H9 (cell line): Measurements from ENCODE around the gene NHS. TPM values are rescaled to one million over a fixed set of nuclear protein-coding genes. Genes with fewer than 3 reads are reported as not detected.
A peak's percentile ranks its signal among the peaks of the same experiment; 100 is the strongest.

ENCODE experiments used
- DNase-seq: peaks from one replicate; pipeline ENCODE4 v3.0.0-alpha.2; 2017
- H2AFZ ChIP-seq: one replicate; pipeline ENCODE4 v1.6.1; 2013; ENCODE audit warnings: mild to moderate bottlenecking, low read length, control low read depth, moderate library complexity
- H2AK5ac ChIP-seq: 2 replicates; pipeline ENCODE4 v1.6.1; 2013; ENCODE audit warnings: low read length, control low read depth, mixed read lengths; ENCODE audit not compliant: insufficient read length
- H2BK120ac ChIP-seq: one replicate; pipeline ENCODE4 v1.6.1; 2013; ENCODE audit warnings: low read depth, mild to moderate bottlenecking, low read length, control low read depth, inconsistent platforms; ENCODE audit not compliant: poor library complexity, severe bottlenecking
- H2BK12ac ChIP-seq: 2 replicates; pipeline ENCODE4 v1.6.1; 2013; ENCODE audit warnings: low read length, control low read depth, mixed read lengths, low read depth; ENCODE audit not compliant: insufficient read length
- H2BK15ac ChIP-seq: 2 replicates; pipeline ENCODE4 v1.6.1; 2013; ENCODE audit warnings: low read depth, low read length, control low read depth
- H2BK20ac ChIP-seq: one replicate; pipeline ENCODE4 v1.6.1; 2013; ENCODE audit warnings: low read depth, mild to moderate bottlenecking, low read length, control low read depth, inconsistent platforms; ENCODE audit not compliant: poor library complexity, severe bottlenecking
- H2BK5ac ChIP-seq: 2 replicates; pipeline ENCODE4 v1.6.1; 2013; ENCODE audit warnings: low read length, control low read depth, mixed read lengths; ENCODE audit not compliant: insufficient read length
- H3K14ac ChIP-seq: 2 replicates; pipeline ENCODE4 v1.6.1; 2013; ENCODE audit warnings: low read length, control low read depth; ENCODE audit not compliant: insufficient read depth
- H3K18ac ChIP-seq: 2 replicates; pipeline ENCODE4 v1.6.1; 2013; ENCODE audit warnings: low read depth, mild to moderate bottlenecking, mixed read lengths, low read length, control low read depth; ENCODE audit not compliant: insufficient read length
- H3K23ac ChIP-seq: 2 replicates; pipeline ENCODE4 v1.6.1; 2013; ENCODE audit warnings: low read length, control low read depth, mixed read lengths, low read depth; ENCODE audit not compliant: insufficient read length
- H3K23me2 ChIP-seq: 2 replicates; pipeline ENCODE4 v1.6.1; 2013; ENCODE audit warnings: low read depth, mild to moderate bottlenecking, mixed read lengths, low read length, control low read depth; ENCODE audit not compliant: insufficient read length, poor library complexity, severe bottlenecking
- H3K27ac ChIP-seq: 2 replicates; pipeline ENCODE4 v1.5.1; 2013; ENCODE audit warnings: low read length, control low read depth, mixed read lengths, low read depth; ENCODE audit not compliant: insufficient read length
- H3K27me3 ChIP-seq: 2 replicates; pipeline ENCODE4 v1.6.1; 2013; ENCODE audit warnings: low read length, control low read depth, inconsistent platforms; ENCODE audit not compliant: insufficient read depth
- H3K4ac ChIP-seq: 2 replicates; pipeline ENCODE4 v1.6.1; 2013; ENCODE audit warnings: low read depth, mild to moderate bottlenecking, control low read depth, inconsistent platforms, low read length, moderate library complexity
- H3K4me1 ChIP-seq: 2 replicates; pipeline ENCODE4 v1.6.1; 2013; ENCODE audit warnings: low read length, control low read depth, inconsistent platforms; ENCODE audit not compliant: insufficient read depth
- H3K4me2 ChIP-seq: 2 replicates; pipeline ENCODE4 v1.6.1; 2013; ENCODE audit warnings: low read length, control low read depth, mixed read lengths; ENCODE audit not compliant: insufficient read length, insufficient read depth
- H3K56ac ChIP-seq: 2 replicates; pipeline ENCODE4 v1.6.1; 2013; ENCODE audit warnings: low read depth, mild to moderate bottlenecking, mixed read lengths, low read length, control low read depth; ENCODE audit not compliant: insufficient read length
- H3K79me1 ChIP-seq: 2 replicates; pipeline ENCODE4 v1.6.1; 2013; ENCODE audit warnings: low read depth, mild to moderate bottlenecking, moderate library complexity, low read length, control low read depth, inconsistent platforms; ENCODE audit not compliant: insufficient read depth, poor library complexity, severe bottlenecking
- H3K79me2 ChIP-seq: 2 replicates; pipeline ENCODE4 v1.6.1; 2013; ENCODE audit warnings: low read length, control low read depth, inconsistent platforms; ENCODE audit not compliant: insufficient read depth
- H3K9ac ChIP-seq: 2 replicates; pipeline ENCODE4 v1.6.1; 2013; ENCODE audit warnings: low read length, control low read depth, mixed read lengths; ENCODE audit not compliant: insufficient read length; ENCODE audit errors: extremely low read depth
- H3K9me3 ChIP-seq: one replicate; pipeline ENCODE4 v1.6.1; 2013; ENCODE audit warnings: low read depth, low read length, inconsistent platforms; ENCODE audit not compliant: control insufficient read depth
- H3T11ph ChIP-seq: one replicate; pipeline ENCODE4 v1.6.1; 2013; ENCODE audit warnings: mild to moderate bottlenecking, low read length, control low read depth, inconsistent platforms
- H4K20me1 ChIP-seq: one replicate; pipeline ENCODE4 v1.6.1; 2013; ENCODE audit not compliant: control insufficient read depth, insufficient read length, insufficient read depth
- H4K5ac ChIP-seq: 2 replicates; pipeline ENCODE4 v1.6.1; 2013; ENCODE audit warnings: low read depth, mild to moderate bottlenecking, mixed read lengths, low read length, control low read depth; ENCODE audit not compliant: insufficient read length
- H4K8ac ChIP-seq: replicated peaks from 2 replicates; pipeline ENCODE4 v1.6.1; 2013; ENCODE audit warnings: low read length, control low read depth, mixed read lengths, low read depth; ENCODE audit not compliant: insufficient read length
- H4K91ac ChIP-seq: 2 replicates; pipeline ENCODE4 v1.6.1; 2013; ENCODE audit warnings: low read depth, mild to moderate bottlenecking, moderate library complexity, mixed read lengths, low read length, control low read depth; ENCODE audit not compliant: insufficient read length
- H3K27ac Mint-ChIP-seq, 3 experiments: 2 replicates in 2 of 3; 3 replicates in 1 of 3; pipeline ENCODE4 v1.8.0; 2020 to 2021; ENCODE audit warnings: mixed read lengths in 3 of 3, mild to moderate bottlenecking in 1 of 3, moderate library complexity in 1 of 3
- H3K27me3 Mint-ChIP-seq: 2 replicates; pipeline ENCODE4 v1.8.0; 2021; ENCODE audit warnings: low read depth, mild to moderate bottlenecking, moderate library complexity, mixed read lengths
- H3K36me3 Mint-ChIP-seq, 3 experiments: 2 replicates in 2 of 3; 3 replicates in 1 of 3; pipeline ENCODE4 v1.8.0; 2020 to 2021; ENCODE audit warnings: low read depth in 3 of 3, mixed read lengths in 3 of 3; ENCODE audit not compliant: insufficient read depth in 1 of 3
- H3K4me1 Mint-ChIP-seq, 2 experiments: 2 replicates each; pipeline ENCODE4 v1.8.0; 2020; ENCODE audit warnings: mixed read lengths in 2 of 2
- H3K4me3 Mint-ChIP-seq, 2 experiments: 2 replicates in 1 of 2; 3 replicates in 1 of 2; pipeline ENCODE4 v1.8.0; 2020 to 2021; ENCODE audit warnings: mild to moderate bottlenecking in 2 of 2, mixed read lengths in 2 of 2, moderate library complexity in 1 of 2
- H3K9me3 Mint-ChIP-seq, 2 experiments: 2 replicates in 1 of 2; 3 replicates in 1 of 2; pipeline ENCODE4 v1.8.0; 2020; ENCODE audit warnings: mild to moderate bottlenecking in 2 of 2, mixed read lengths in 2 of 2, moderate library complexity in 1 of 2
- CTCF ChIP-seq: fragments of 200-600 bp; sonication (generic); conservative IDR thresholded peaks from 3 replicates; pipeline ENCODE4 v1.8.0; 2021; ENCODE audit warnings: antibody characterized with exemption, mild to moderate bottlenecking
- WGBS: extraction: QIAGEN DNeasy Blood & Tissue Kit; methylation state at CpG from one replicate; pipeline ENCODE4 v1.1.7; 2013; ENCODE audit warnings: missing lambda C conversion rate, low lambda C conversion rate, mixed read lengths; ENCODE audit not compliant: insufficient read length; ENCODE audit errors: extremely low coverage; 5-methylcytosine and 5-hydroxymethylcytosine counted together
- total RNA-seq: library from RNA; stranded (reverse); gene quantifications from 2 replicates; pipeline ENCODE4 v1.2.1, GENCODE V29; 2021

NHS gene
- total RNA-seq, 1 experiment from 2014 or later = 8.7 TPM

GRCh38 chrX:17580539-17581152 lies 205.6 kb downstream of the NHS start:
- Histone ChIP-seq H2AK5ac (no peak overlapping the region), H3K4me2 (no peak overlapping the region), H3K27me3 (no peaks in the 10 kb centered on the region), H3K23me2 (no peaks in the 10 kb centered on the region), H2BK15ac (no peak overlapping the region), H2BK12ac (no peak overlapping the region), H3K14ac (no peak overlapping the region; the same call in 1 of the 2 replicates), H3K79me2 (no peaks in the 10 kb centered on the region), H3K18ac (no peak overlapping the region), H2AFZ (no peak overlapping the region), H3K9me3 (no peaks in the 10 kb centered on the region), H4K8ac (no peak overlapping the region), H2BK20ac (no peak overlapping the region), H4K20me1 (no peaks in the 10 kb centered on the region), H3K9ac (no peak overlapping the region), H3K23ac (no peak overlapping the region), H2BK120ac (no peak overlapping the region), H4K91ac (no peak overlapping the region), H3T11ph (no peak overlapping the region), H3K56ac (no peak overlapping the region), H3K4me1 (no peaks in the 10 kb centered on the region; the same call in 1 of the 2 replicates), H3K4ac (no peak overlapping the region), H4K5ac (no peak overlapping the region), H3K27ac (no peak overlapping the region), H2BK5ac (no peak overlapping the region), H3K79me1 (no peaks in the 10 kb centered on the region)
- no peak for TF ChIP-seq CTCF
- Mint-ChIP-seq H3K36me3 (no peaks in the 10 kb centered on the region), H3K4me3 (peak overlapping the region in 1 of 2 experiments; percentile 20; a peak in 1 of 5 replicates), H3K9me3 (no peaks in the 10 kb centered on the region), H3K27me3 (no peaks in the 10 kb centered on the region), H3K4me1 (peaks cover 22 to 25% of the 10 kb centered on the region in 2 experiments), H3K27ac (peak overlapping the region in 1 of 3 experiments; percentile 72; a peak in 2 of 7 replicates)
- no CpG with 5 or more reads among the region's 6 CpGs for WGBS
- DNase-seq = no peak
